HG03196 (cell line): ENCODE results near the gene KIF27.
A peak's percentile ranks its signal among the peaks of the same experiment; 100 is the strongest.
"Not testable (repeated sequence)": the region's sequence is repeated elsewhere in the genome, so short reads cannot be mapped to it uniquely, and the experiment has no call there.

ENCODE experiments used
- ATAC-seq: cut with Tn5 transposase; IDR thresholded peaks from one replicate; pipeline ENCODE4 v1.9.1; 2021; ENCODE audit not compliant: unreplicated experiment

Gene KIF27

GRCh38 chr9:83920927-83921707, at the start of gene KIF27:
TSS of gene KIF27 (minus strand) at chr9:83921432. CDS start at chr9:83915591, 5,841 bp downstream.
- ATAC-seq, result peak; percentile 98

DNA sequence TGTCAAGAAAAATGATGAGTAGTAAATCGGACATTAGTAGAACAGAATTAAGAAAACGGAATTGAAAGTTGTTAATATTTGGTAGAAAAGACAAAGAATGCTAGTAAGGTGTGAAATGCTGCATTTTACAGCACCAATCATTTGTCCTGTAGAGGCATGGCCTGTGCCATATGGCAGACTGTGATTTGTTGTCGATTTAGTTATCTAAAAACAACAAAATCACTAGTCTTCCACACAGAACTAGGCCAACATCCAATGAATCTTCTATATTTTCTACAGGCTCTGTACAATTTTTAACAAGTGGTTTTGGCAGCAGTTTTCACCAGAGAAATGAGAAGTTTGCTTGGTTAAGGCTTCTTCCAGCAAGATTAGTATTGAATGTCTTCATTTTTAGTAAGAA, 48.4 kb upstream of the KIF27 start:
- ATAC-seq, result no peak

- ATAC-seq, result no peak
Observed at GRCh38 chr9:83967073-83967472, 45.8 kb upstream of the KIF27 start.

GRCh38 chr9:83966209-83966582, 45.0 kb upstream of the KIF27 start:
- ATAC-seq, result no peak

- no peak for ATAC-seq
Observed at GRCh38 chr9:83965350-83966208, 44.3 kb upstream of the KIF27 start.

- no peak for ATAC-seq
Observed at GRCh38 chr9:83964973-83965349, 43.7 kb upstream of the KIF27 start.

DNA sequence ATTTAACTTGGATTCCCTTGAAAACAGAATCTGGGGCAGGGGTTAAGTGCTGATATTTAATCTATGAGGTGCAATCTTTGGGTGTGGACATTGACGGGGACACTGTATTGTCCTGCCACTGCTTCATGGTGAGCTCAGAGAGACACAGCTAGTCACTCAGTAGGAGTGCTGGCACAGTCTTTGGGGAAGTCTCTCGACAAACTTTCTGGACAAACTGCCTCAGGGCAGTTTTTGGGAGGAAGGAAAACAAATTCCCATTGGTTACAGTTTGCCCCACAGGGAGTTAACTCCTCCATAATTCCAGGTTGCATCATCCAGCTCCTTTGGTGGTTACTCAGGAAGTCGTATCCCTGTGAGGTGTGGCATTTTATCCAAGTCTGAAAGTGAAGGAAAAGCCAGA, 40.9 kb upstream of the KIF27 start:
- ATAC-seq, result no peak

DNA sequence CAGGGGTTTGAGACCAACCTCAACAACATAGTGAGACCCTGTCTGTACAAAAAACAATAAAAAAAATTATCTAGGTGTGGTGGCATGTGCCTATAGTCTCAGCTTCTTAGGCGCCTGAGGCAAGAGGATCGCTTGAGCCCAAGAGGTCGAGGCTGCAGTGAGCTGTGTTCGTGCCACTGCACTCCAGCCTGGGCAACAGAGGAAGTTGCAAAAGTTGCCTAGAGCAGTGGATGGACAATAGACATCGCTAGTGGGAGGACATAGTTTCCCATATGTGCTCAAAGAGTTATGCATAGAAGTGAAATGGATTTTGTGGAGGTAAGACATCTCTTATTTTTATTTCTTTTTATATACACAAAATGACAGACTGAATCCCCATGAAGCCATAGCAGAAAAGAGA, 39.8 kb upstream of the KIF27 start:
- no peak for ATAC-seq

DNA sequence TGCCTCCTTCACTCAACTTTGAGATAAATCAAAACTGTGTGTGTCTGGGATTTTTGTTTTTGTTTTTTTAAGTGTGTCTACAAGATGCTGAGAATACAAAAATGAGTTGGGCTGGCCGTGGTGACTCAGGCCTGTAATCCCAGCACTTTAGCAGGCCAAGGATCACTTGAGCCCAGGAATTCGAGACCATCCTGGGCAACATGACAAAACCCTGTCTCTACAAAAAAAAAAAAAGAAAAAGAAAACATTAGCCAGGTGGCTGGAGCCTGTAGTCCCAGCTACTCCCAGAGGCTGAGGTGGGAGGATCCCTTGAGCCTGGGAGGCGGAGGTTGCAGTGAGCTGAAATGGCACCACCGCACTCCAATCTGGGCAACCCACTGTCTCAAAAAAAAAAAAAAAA, 37.8 kb upstream of the KIF27 start:
- no peak for ATAC-seq

- ATAC-seq, result no peak
Observed at GRCh38 chr9:83957248-83957513, 35.9 kb upstream of the KIF27 start.

DNA sequence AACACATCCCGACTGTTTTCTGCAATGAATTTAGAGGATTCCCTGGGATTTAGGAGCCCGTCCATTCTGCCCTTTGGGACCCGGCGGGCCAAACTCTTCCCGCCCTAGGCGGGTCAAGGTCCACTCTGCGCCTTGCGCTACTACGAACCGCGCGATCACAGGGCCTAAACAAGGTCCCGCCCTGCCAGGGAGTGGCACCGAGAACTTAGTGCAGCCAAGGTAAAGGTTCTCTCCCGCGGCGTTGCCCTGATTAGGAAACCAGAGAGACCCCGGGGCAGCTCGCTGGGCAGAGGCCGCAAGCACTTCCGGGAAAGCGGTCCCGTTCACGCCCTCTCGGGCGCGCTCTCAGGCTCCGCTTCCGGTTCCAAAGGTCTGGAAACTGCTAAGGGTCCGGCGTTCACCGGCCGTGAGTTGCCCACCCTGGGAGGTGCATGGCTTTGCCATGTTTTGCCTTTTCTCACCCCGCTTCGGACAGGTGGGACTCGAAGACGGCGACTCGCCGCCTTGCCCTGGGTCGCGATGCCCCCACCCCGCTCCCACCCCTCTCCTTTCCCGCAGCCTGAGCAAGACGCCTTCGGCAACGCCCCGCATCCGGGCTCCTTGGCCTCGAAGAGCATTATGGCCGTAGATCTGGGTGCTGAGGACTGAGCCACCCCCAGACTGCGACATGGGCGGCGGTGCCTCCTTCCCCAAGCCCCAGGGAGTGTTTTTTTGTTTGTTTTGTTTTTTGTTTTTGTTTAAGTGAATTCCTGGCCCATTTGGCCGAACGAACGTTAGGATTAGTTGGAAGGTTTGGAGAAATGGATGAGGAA, 35.4 kb upstream of the KIF27 start:
- peak; percentile 82 for ATAC-seq

- ATAC-seq, result peak; percentile 46
Observed at GRCh38 chr9:83956086-83956435, 34.8 kb upstream of the KIF27 start.

DNA sequence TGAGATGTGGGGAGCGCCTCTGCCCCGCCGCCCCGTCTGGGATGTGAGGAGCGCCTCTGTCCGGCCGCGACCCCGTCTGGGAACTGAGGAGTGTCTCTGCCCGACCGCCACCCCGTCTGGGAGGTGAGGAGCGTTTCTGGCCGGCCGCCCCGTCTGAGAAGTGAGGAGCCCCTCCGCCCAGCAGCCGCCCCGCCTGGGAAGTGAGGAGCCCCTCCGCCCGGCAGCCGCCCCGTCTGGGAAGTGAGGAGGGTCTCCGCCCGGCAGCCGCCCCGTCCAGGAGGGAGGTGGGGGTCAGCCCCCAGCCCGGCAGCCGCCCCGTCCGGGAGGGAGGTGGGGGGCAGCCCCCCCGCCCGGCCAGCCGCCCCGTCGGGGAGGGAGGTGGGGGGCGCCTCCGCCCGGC, 26.9 kb upstream of the KIF27 start:
- not testable (repeated sequence) for ATAC-seq

- ATAC-seq, result no peak
Observed at GRCh38 chr9:83940590-83941303, 19.5 kb upstream of the KIF27 start.

GRCh38 chr9:83937861-83938455, 16.7 kb upstream of the KIF27 start:
- ATAC-seq, result no peak

- ATAC-seq, result no peak
Observed at GRCh38 chr9:83936523-83936922, 15.3 kb upstream of the KIF27 start.

DNA sequence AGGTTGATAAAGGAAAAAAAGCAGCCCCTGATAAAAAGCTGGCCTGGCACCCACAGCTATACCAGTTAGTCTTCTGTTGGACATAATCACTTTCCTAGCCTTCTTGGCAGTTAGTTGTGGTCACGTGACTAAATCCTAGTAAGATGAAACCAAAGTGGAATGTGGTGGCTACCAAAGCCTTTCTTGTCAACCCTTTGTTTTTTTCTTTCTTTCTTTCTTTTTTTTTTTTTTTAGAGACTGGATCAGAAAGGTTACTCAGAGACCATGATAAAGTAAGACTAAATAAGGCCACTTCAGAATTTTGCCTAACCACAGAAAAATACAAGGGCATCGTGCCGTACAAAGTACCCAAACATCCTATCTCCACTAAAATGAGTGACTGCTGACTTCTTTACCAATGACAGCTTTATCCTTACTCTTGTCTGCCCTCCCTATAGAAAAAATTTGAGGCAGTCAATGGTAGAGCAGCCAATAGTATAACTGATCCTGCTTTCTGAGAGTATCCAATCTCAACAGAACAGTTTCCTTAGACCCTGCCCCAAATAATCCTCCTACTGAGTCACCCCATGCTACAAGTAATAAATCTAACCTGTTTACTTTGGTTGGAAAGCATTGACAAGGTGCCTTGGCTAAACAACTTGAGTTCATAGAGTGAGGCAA, 14.2 kb upstream of the KIF27 start:
- no peak for ATAC-seq

DNA sequence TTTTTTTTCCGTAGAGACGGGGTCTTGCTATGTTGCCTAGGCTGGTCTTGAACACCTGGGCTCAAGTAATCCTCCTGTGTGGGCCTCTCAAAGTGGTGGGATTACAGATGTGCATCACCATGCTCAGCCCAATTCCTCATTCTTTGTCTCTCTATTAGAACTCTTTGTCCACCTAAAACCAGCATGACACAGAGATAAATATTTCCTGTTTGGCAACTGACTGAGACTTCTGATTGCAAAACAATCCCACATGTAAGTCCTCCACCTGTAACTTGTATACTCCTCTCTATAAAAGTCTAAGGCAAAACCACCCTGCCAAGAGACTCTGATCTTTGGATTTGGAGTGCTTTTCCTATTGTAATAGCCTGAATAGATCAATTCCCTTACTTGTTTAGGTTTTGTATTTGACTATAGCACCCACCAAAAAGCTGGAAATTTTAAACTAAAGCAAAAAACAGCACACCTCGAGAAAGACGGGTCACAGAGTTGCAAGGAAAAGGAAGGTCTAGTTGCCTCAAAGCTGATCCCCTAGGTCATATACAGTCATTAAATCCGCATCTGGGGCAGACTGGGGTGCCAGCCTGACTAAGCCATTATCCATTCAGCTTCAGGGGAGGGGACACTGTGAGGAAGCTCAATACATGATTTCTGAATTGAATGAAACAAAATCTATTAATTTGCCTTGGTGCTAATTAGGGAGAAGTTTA, 13.5 kb upstream of the KIF27 start:
- no peak for ATAC-seq

DNA sequence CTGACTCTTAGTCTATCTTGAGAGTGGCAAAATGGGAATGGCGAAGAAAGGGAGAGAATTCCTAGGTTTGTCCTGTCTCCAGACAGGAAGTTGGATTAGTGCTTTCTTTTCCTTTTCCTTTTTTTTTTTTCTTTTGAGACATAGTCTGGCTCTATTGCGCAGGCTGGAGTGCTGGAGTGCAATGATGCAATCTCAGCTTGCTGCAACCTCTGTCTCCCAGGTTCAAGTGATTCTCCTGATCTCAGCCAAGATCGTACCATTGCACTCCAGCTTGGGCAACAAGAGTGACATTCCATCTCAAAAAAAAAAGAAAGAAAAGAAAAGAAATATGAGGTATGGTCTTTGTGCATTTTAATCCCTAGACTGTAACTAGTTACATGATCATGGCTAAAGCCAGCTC, 12.6 kb upstream of the KIF27 start:
- ATAC-seq, result no peak

GRCh38 chr9:83932851-83933250, 11.6 kb upstream of the KIF27 start:
- ATAC-seq, result no peak
